GM18867 (cell line): ENCODE data around the gene DYNLT2.

Source experiments
- ATAC-seq: cut with Tn5 transposase; IDR thresholded peaks from one replicate; pipeline ENCODE4 v1.9.1; 2021; ENCODE audit warnings: mild to moderate bottlenecking, moderate library complexity; ENCODE audit not compliant: unreplicated experiment

The DYNLT2 gene

DNA sequence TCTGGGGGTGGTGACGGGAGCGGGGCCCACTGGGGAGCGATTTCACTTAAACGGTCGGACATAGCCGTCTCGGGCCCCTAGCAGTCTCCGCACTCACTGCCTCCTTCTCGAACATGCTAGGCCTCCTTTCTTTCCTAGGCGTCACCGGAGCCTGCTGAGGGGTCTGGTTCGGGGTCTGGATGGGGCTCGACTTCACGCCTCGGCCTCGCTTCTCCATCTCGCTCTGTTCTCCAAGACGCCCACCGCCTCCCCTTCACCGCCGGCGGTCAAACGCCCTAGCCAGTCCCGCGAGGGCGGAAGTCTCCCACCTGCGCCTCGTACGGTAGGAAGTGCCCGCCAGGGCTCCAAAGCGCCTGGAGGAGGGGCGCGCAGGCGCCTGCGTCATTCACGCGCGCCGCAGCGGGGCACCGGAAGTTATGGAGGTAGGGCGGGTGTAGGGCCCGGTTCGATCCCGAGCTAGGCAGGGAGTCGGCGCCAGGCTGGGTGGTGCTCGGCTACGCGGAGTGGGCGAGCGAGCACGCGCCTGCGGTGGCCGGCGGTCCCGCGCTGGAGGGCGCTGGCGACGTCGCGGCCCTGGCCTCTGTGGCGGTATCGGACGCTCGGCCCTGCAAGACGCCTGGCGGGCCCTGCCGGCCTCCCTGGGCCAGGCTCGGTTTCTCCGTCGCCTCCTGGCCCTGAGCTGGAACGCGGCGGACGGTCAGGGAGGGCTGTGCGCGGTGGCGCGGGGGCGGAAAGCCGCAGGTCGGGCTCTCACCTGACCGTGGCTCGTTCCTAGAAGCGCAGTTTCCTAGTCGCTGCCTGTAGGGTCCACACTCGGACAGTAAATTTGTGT lies at the start of gene DYNLT2, which contains the start of gene ERMARD:
Gene DYNLT2 (minus strand): TSS at position 331 of the 832 bp plus-strand sequence. CDS start 114 bp downstream, at position 217.
Gene ERMARD (plus strand): TSS at position 381 of the 832 bp plus-strand sequence. CDS start 36 bp downstream, at position 417.
- peak; percentile 97 for ATAC-seq

DNA sequence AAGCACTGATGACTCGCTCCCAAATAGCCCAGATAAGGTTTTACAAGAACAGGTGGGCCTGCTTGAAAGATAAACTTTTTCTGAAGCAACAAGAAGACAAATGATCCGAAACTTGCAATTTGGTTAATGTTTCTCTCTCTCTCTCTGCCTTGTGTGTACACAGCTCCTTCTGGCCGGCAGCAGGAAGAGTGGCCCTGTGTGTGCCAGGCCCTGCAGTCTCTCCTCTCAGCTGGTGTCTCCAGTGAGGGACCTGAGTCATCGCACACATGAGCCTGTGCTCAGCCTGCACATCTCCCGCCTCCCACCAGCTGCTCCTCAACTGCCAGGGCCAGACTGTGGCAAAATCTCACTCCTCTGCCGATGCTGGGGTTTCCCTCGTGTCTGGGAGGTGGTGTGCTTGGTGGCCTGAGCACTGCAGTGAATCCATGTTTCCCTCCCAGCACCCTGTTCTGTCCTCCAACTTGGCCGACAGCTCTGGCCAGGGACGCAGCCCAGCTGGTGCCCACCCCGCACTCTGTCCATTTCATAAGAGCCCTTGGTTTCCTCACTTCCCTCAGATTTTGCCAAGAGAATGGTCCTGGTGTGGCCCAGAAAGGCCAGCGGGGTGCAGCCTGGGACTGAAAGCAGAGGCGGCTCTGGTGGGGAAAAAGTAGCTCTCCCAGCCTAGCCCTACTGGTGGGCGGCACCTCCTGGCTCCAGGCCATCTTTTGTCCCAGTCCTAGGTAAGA lies 49.5 kb upstream of the DYNLT2 start:
- ATAC-seq = no peak

DNA sequence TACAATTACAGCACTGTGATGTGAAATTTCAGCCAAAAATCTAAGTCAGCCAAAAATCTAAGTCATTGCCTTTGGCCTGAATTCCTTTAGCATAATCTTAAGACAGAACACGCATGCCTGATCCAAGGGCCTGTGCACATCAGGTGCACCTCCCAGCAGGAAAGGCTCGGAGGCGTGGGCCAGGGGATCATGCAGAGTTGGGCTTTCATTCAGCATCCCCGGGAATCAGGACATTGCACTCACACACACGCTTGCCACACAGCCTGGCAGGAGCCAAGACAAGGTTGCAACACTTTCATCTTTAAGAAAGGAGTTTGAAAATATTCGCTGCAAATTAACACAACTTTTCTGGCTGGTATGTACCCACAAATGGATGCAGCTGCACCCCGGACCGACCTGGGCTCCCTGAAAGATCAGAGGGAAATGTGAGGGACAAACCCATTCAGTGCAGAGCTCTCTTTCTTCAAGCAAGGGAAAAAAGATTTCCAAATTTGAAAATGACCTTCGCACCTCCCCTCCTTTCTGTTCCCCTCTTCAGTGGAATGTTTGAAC lies 48.8 kb upstream of the DYNLT2 start:
- no peak for ATAC-seq

DNA sequence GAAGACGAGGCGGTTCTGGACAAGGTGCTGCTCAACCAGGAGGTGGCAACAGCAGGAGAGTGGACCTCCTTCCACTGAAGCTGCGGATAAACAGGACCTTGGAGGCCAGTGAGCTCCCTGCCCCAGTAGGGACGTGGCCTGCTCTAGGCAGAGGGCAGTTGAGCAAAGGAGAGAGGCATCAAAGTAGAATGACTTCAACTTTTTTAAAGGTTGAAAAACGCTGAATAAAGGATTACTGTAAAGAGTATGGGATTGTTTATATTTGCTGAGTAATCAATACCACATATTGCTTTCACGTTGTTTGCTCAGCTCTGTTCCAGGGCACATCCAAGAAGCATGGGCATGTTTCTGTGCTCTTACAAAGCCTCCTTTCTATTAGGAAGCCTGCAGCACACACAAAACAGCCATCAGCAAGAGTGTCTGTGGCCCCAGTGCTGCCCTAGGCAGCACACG lies 48.1 kb upstream of the DYNLT2 start:
- no peak for ATAC-seq

GRCh38 chr6:169798764-169799473 lies 47.5 kb upstream of the DYNLT2 start:
- no peak for ATAC-seq

GRCh38 chr6:169795196-169795595 lies 43.8 kb upstream of the DYNLT2 start:
- ATAC-seq = no peak

GRCh38 chr6:169794317-169795055 lies 43.1 kb upstream of the DYNLT2 start:
- no peak for ATAC-seq

GRCh38 chr6:169793408-169793807 lies 42.0 kb upstream of the DYNLT2 start:
- ATAC-seq = no peak

GRCh38 chr6:169792306-169793015 lies 41.1 kb upstream of the DYNLT2 start:
- no peak for ATAC-seq

- ATAC-seq = no peak
Observed at GRCh38 chr6:169791721-169792131, 40.4 kb upstream of the DYNLT2 start.

DNA sequence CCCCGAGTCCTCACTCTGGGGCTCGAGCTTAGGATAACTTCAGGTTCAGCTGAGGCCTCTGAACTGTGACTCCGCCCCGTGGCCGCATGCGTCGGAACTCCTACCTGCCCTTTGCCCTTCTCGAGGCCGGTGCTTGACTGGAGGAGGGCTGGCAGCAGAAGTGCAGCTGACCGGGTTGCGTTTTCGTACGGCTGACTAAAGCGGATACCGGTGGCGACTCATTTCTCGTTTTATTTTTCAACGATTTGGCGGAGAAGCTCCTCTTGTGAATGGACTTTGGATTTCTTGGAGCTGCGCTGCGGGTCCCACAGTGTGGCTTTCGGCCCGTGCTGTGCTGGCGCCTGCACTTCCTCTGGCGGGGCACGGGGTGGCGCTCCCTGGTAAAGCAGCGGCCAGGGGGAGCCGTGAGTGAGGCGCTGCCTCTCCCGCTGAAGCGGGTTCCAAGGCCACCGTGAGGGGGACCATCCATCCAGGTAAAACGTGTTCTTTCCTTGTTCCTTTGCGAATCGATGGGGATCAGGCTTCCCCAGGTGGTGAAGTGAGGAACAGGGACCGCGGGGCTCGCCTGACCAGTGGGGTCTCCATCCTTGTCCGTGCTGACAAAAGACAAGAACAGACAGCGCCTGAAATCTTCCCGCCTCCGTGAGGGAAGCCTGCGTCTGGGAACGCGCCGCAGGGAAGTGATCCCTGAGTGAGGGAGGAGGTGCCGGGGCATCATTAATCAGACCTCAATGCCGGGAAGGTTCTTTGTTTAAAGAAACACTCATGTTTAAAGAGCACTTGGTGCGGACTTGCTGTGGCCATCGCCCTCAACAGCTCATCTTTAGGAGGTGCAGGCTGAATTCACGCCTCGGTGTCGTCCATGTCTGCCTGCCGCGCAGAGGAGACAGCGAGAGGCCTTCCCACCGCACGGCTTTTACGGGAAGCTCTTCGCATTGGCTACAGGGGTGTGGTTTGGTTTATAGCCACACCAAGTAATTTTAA lies 38.9 kb upstream of the DYNLT2 start:
- peak; percentile 96 for ATAC-seq

DNA sequence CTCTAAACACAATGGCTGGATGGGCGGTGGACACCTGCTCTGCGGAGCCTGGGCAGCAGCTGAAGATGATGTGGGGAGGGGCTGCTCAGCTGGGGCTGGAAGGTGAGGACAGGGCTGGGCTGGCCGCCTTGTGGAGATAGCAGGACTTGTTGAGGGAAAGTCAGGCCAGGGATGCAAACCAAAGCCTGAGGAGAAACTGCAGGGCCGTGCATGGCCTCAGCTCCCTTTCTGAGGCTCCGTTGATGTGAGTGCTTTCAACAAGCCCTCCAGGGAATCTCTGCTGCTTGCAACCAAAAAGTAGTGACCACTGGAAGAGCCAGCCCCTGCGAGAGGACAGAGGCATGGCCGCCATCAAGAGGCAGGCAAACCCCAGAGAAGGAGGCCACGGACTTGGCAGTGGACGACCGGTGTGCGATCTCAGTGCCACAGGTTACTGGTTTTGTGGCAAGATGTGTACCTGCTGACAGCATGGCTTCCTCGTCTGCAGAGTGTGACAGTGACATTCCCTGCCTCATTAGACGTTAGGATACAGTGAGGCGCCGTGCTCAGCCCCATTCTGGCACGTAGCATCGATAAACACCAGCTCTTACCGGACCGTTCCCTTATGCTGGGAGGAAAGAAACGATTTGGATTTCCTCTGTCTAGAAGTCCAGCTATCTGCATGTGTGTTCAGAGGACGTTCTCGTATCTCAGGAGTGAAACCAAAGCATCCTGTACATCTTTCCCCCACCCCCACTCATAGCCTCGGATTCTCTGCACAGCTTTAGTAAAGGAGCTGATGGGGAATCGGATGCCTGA lies 38.0 kb upstream of the DYNLT2 start:
- no peak for ATAC-seq

- no peak for ATAC-seq
Observed at GRCh38 chr6:169788809-169789145, 37.4 kb upstream of the DYNLT2 start.

- no peak for ATAC-seq
Observed at GRCh38 chr6:169787797-169788196, 36.4 kb upstream of the DYNLT2 start.

GRCh38 chr6:169786349-169786748 lies 35.0 kb upstream of the DYNLT2 start:
- ATAC-seq = no peak

- no peak for ATAC-seq
Observed at GRCh38 chr6:169785566-169785965, 34.2 kb upstream of the DYNLT2 start.

GRCh38 chr6:169784821-169785340 lies 33.5 kb upstream of the DYNLT2 start:
- no peak for ATAC-seq
